MM.1S (cell line): ENCODE measurements around the gene CRYBA4.

Experiments used
- CTCF ChIP-seq: fragments of 300-600 bp; sonication (generic); IDR thresholded peaks from 2 replicates; pipeline ENCODE4 v1.5.1; 2016; ENCODE audit warnings: antibody characterized with exemption, low read length, mixed read lengths
- EZH2 ChIP-seq: fragments of 300-600 bp; sonication (generic); optimal IDR thresholded peaks from 2 replicates; pipeline ENCODE3; 2017; ENCODE audit warnings: low read depth, mild to moderate bottlenecking, antibody characterized with exemption, low read length, mixed read lengths

DNA sequence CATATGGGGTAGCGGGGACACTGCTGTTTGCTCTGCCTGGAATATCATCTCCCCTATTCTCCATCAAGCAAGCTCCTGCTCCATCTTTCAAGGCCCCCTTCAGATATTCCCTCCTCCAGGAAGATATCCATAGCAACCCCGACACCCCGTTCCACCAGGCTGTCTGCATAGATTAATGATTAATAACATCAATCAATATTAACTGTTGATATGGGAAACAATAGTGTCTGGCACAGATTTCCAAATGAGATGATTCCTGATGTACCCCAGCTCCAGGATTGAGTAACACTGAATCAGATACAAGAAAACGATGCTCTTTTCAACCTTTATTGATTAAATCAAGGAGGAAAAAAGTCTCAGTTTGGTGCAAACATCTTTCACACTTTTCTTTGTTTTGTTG, 24.3 kb upstream of the CRYBA4 start:
- TF ChIP-seq CTCF (no peak), EZH2 (no peak)
